HepG2 (cell line): ENCODE results near the gene PDIK1L. TPM values are rescaled to one million over a fixed set of nuclear protein-coding genes. Genes with fewer than 3 reads are reported as not detected.

Experiments used
- ARID4A ChIP-seq: sonication (generic); formaldehyde crosslinking; IDR thresholded peaks from 2 replicates; pipeline ENCODE4 v1.5.0; 2020; ENCODE audit warnings: mild to moderate bottlenecking, missing genetic modification reagents, borderline replicate concordance
- HMGXB4 ChIP-seq, 2 experiments: sonication (generic) in 1 of 2; formaldehyde crosslinking in 1 of 2; IDR thresholded peaks; 2 replicates each; pipeline versions ENCODE4 v1.4.0 to v1.6.1; 2018 to 2020; ENCODE audit warnings: missing genetic modification reagents in 2 of 2, borderline replicate concordance in 1 of 2, low read depth in 1 of 2, mild to moderate bottlenecking in 1 of 2, missing biosample characterization in 1 of 2
- HNRNPUL1 ChIP-seq: fragments of 200-400 bp; formaldehyde crosslinking; IDR thresholded peaks from 2 replicates; pipeline ENCODE4 v1.6.1; 2017; ENCODE audit warnings: low read depth, mild to moderate bottlenecking, low read length, moderate library complexity
- MXD4 ChIP-seq: IDR thresholded peaks from 2 replicates; pipeline ENCODE4 v1.6.1; 2016; ENCODE audit warnings: mild to moderate bottlenecking, missing biosample characterization, missing genetic modification reagents
- NFIC ChIP-seq: IDR thresholded peaks from 2 replicates; pipeline ENCODE4 v1.6.1; 2012; ENCODE audit warnings: mild to moderate bottlenecking, low read length, inconsistent platforms
- NRL ChIP-seq: sonication (generic); formaldehyde crosslinking; IDR thresholded peaks from 2 replicates; pipeline ENCODE4 v1.5.0; 2020; ENCODE audit warnings: missing genetic modification reagents, mild to moderate bottlenecking, moderate library complexity, borderline replicate concordance
- PHF21A ChIP-seq: sonication (generic); formaldehyde crosslinking; IDR thresholded peaks from 2 replicates; pipeline ENCODE4 v1.5.0; 2020; ENCODE audit warnings: mild to moderate bottlenecking, missing genetic modification reagents
- PHF8 ChIP-seq: sonication (generic); formaldehyde crosslinking; IDR thresholded peaks from 2 replicates; pipeline ENCODE4 v1.5.0; 2020; ENCODE audit warnings: missing genetic modification reagents
- PPARG ChIP-seq: conservative IDR thresholded peaks from 2 replicates; pipeline ENCODE4 v1.6.1; 2016; ENCODE audit warnings: missing biosample characterization, missing genetic modification reagents
- REXO4 ChIP-seq: sonication (generic); formaldehyde crosslinking; IDR thresholded peaks from 2 replicates; pipeline ENCODE4 v1.8.0; 2022; ENCODE audit warnings: missing genetic modification reagents, mild to moderate bottlenecking, borderline replicate concordance
- SAFB2 ChIP-seq: sonication (generic); formaldehyde crosslinking; IDR thresholded peaks from 2 replicates; pipeline ENCODE4 v1.5.1; 2020; ENCODE audit warnings: missing genetic modification reagents, low read depth, mild to moderate bottlenecking, borderline replicate concordance
- SALL2 ChIP-seq: sonication (generic); formaldehyde crosslinking; IDR thresholded peaks from 2 replicates; pipeline ENCODE4 v1.8.1; 2023; ENCODE audit warnings: mild to moderate bottlenecking, missing genetic modification reagents, inconsistent platforms
- TP53 ChIP-seq: sonication (generic); formaldehyde crosslinking; conservative IDR thresholded peaks from 2 replicates; pipeline ENCODE4 v1.4.0; 2020; ENCODE audit warnings: missing genetic modification reagents
- XRCC5 ChIP-seq: fragments of 200-400 bp; formaldehyde crosslinking; optimal IDR thresholded peaks from 2 replicates; pipeline ENCODE3; 2017; ENCODE audit warnings: mild to moderate bottlenecking, low read length
- ZBTB25 ChIP-seq: IDR thresholded peaks from 2 replicates; pipeline ENCODE4 v1.6.1; 2018; ENCODE audit warnings: missing genetic modification reagents
- ZC3H13 ChIP-seq: sonication (generic); formaldehyde crosslinking; IDR thresholded peaks from 2 replicates; pipeline ENCODE4 v1.8.1; 2023; ENCODE audit warnings: mild to moderate bottlenecking, missing genetic modification reagents, moderate library complexity
- ZIK1 ChIP-seq: sonication (generic); formaldehyde crosslinking; IDR thresholded peaks from 2 replicates; pipeline ENCODE4 v1.5.0; 2020; ENCODE audit warnings: mild to moderate bottlenecking, low read depth, missing genetic modification reagents, borderline replicate concordance
- ZNF232 ChIP-seq: sonication (generic); formaldehyde crosslinking; IDR thresholded peaks from 2 replicates; pipeline ENCODE4 v1.4.0; 2020; ENCODE audit warnings: missing genetic modification reagents, borderline replicate concordance
- ZNF256 ChIP-seq: sonication (generic); formaldehyde crosslinking; conservative IDR thresholded peaks from 2 replicates; pipeline ENCODE4 v1.4.0; 2020; ENCODE audit warnings: missing genetic modification reagents
- ZNF335 ChIP-seq: sonication (generic); formaldehyde crosslinking; IDR thresholded peaks from 2 replicates; pipeline ENCODE4 v1.4.0; 2020; ENCODE audit warnings: missing genetic modification reagents
- ZNF33A ChIP-seq: sonication (generic); formaldehyde crosslinking; IDR thresholded peaks from 2 replicates; pipeline ENCODE4 v1.5.1; 2020; ENCODE audit warnings: missing genetic modification reagents, mild to moderate bottlenecking, moderate library complexity, borderline replicate concordance
- ZNF589 ChIP-seq: sonication (generic); formaldehyde crosslinking; conservative IDR thresholded peaks from 2 replicates; pipeline ENCODE4 v1.8.0; 2022; ENCODE audit warnings: mild to moderate bottlenecking, moderate library complexity, missing genetic modification reagents
- polyA plus RNA-seq, 8 experiments: library from polyadenylated mRNA; depleted of rRNA in 3 of 8; stranded (reverse) in 7 of 8; unstranded in 1 of 8; fragments of >200 nt; fragmentation: Illumina TruSeq in 4 of 8; extraction: Trizol in 4 of 8; gene quantifications; 2 replicates each; pipeline versions ENCODE4 v1.2.1 to v1.2.3, GENCODE V29; 2011 to 2016; ENCODE audit warnings: low read depth in 4 of 8, missing spikeins in 1 of 8, mixed read lengths in 1 of 8; ENCODE audit not compliant: insufficient read depth in 1 of 8
- total RNA-seq, 5 experiments: library from RNA; depleted of rRNA; stranded (reverse); fragments of >200 nt; fragmentation: Illumina TruSeq; extraction: Trizol; gene quantifications; 2 replicates each; pipeline ENCODE4 v1.2.3, GENCODE V29; 2016; ENCODE audit warnings: low read depth in 1 of 5

The PDIK1L gene
- total and polyA plus RNA-seq, 2 of the 13 experiments (the other 11 are each of a cell fraction or from before 2014, with no cell fraction given) = 1.9 to 4.6 TPM

GRCh38 chr1:26110731-26111529, 694 bp upstream of the PDIK1L start (continued):
- peak; percentile 23; the same call in 1 of the 2 replicates for TF ChIP-seq SALL2
- TF ChIP-seq NFIC = no peak
- no peak for TF ChIP-seq ARID4A
- TF ChIP-seq PHF21A = peak; percentile 50; the same call in 1 of the 2 replicates
- no peak for TF ChIP-seq REXO4 (CRISPR knock-in tag)
- TF ChIP-seq ZNF589 (CRISPR knock-in tag) = peak; percentile 38; the same call in 1 of the 2 replicates
- TF ChIP-seq ZIK1 (CRISPR knock-in tag) = no peak
- TF ChIP-seq PPARG (CRISPR knock-in tag) = no peak
- peak; percentile 43; the same call in 1 of the 2 replicates for TF ChIP-seq ZNF232 (CRISPR knock-in tag)
- no peak for TF ChIP-seq ZNF33A (CRISPR knock-in tag)
- TF ChIP-seq ZBTB25 (CRISPR knock-in tag) = peak; percentile 32; the same call in 1 of the 2 replicates
- peak; percentile 78; the same call in 1 of the 2 replicates for TF ChIP-seq NRL (CRISPR knock-in tag)
- peak; percentile 64 for TF ChIP-seq PHF8
- TF ChIP-seq MXD4 (CRISPR knock-in tag) = 0 out of 2 replicates have a peak, but pooled peaks have one; percentile 41
- TF ChIP-seq HMGXB4 (CRISPR knock-in tag; IDR thresholded peaks at IDR 0.05; ENCODE audit: borderline replicate concordance in 1 of 2, low read depth in 1 of 2) = peak in 1 of 2 experiments; percentile 53; a peak in 1 of 4 replicates
- TF ChIP-seq ZC3H13 (CRISPR knock-in tag) = 0 out of 2 replicates have a peak, but pooled peaks have one; percentile 33
- TF ChIP-seq ZNF335 (CRISPR knock-in tag) = 0 out of 2 replicates have a peak, but pooled peaks have one; percentile 6
- TF ChIP-seq TP53 (CRISPR knock-in tag) = no peak
- TF ChIP-seq HNRNPUL1 = no peak
- no peak for TF ChIP-seq ZNF256 (CRISPR knock-in tag)
- TF ChIP-seq SAFB2 (CRISPR knock-in tag) = peak; percentile 66; the same call in 1 of the 2 replicates
- no peak for TF ChIP-seq XRCC5
